ENCODE measurements around the gene PEX5L. TPM values are rescaled to one million over a fixed set of nuclear protein-coding genes. Genes with fewer than 3 reads are reported as not detected.

PEX5L gene
- polyA plus RNA-seq, 1 of the 3 experiments (the other 2 are of a cell fraction) = not detected

- DNase-seq = no peak
- no peaks in the 10 kb centered on the region for H3F3A ChIP-seq (replicated peaks; ENCODE audit: insufficient read depth)
- no peaks in the 10 kb centered on the region for H3K36me3 ChIP-seq (replicated peaks in 1 of 2; ENCODE audit: control insufficient read depth in 1 of 2, insufficient read depth in 2 of 2, low read length in 1 of 2)
Observed at GRCh38 chr3:180004542-180004941, 32.2 kb downstream of the PEX5L start.

More at GRCh38 chr3:180004542-180004941, 32.2 kb downstream of the PEX5L start:
- Histone ChIP-seq H3K9me2 (no peaks in the 10 kb centered on the region), H2AFZ (ENCODE audit: low read depth) (no peak overlapping the region), H3K27ac (ENCODE audit: low read depth in 2 of 2, low read length in 1 of 2) (no peak overlapping the region), H3K4me2 (no peak overlapping the region), H3K27me3 (ENCODE audit: insufficient read depth) (no peaks in the 10 kb centered on the region), H3K4me1 (ENCODE audit: control insufficient read depth in 1 of 2, insufficient read depth in 2 of 2, low read depth in 1 of 2, low read length in 1 of 2) (no peaks in the 10 kb centered on the region; a peak in 1 of 4 replicates), H3K4me3 (ENCODE audit: low read depth in 2 of 2, low read length in 1 of 2) (no peak overlapping the region), H3K9ac (no peak overlapping the region), H3K79me2 (ENCODE audit: insufficient read depth) (no peaks in the 10 kb centered on the region), H3K9me3 (no peaks in the 10 kb centered on the region), H4K20me1 (ENCODE audit: insufficient read depth) (no peaks in the 10 kb centered on the region)
- WGBS (ENCODE audit: low lambda C conversion rate) = 27% methylated on average over 2 of the region's 2 CpGs
- ChIA-PET POLR2A (no interaction called here), CTCF (interaction anchor here (1.2 to 1.3 kb wide), 2 partner anchors 9 to 20 kb away, joined by 3 read pairs; no protein-coding TSS in a partner anchor)
- TF ChIP-seq MXI1 (IDR thresholded peaks at IDR 0.05; ENCODE audit: low read depth, low read length) (no peak), CTCF (IDR thresholded peaks at IDR 0.05) (no peak), EZH2phosphoT487 (IDR thresholded peaks at IDR 0.05; ENCODE audit: borderline replicate concordance, low read depth) (no peak), MEF2A (IDR thresholded peaks at IDR 0.05; ENCODE audit: borderline replicate concordance, low read depth) (no peak), USF2 (IDR thresholded peaks at IDR 0.05; ENCODE audit: borderline replicate concordance, low read depth, low read length) (no peak), RXRA (IDR thresholded peaks at IDR 0.05; ENCODE audit: borderline replicate concordance, low read depth) (no peak), FOXM1 (IDR thresholded peaks at IDR 0.05; ENCODE audit: low read depth) (no peak), YY1 (IDR thresholded peaks at IDR 0.05; ENCODE audit: low read depth) (no peak), EP300 (IDR thresholded peaks at IDR 0.05; ENCODE audit: borderline replicate concordance in 1 of 2, low read depth in 1 of 2, low read length in 1 of 2) (no peak), NRF1 (IDR thresholded peaks at IDR 0.05; ENCODE audit: low read depth, low read length) (no peak), NFIC (IDR thresholded peaks at IDR 0.05; ENCODE audit: borderline replicate concordance) (no peak), USF1 (IDR thresholded peaks at IDR 0.05; ENCODE audit: borderline replicate concordance, low read depth) (no peak), SMC3 (IDR thresholded peaks at IDR 0.05; ENCODE audit: low read depth, low read length) (no peak), JUND (IDR thresholded peaks at IDR 0.05) (no peak), TEAD4 (IDR thresholded peaks at IDR 0.05; ENCODE audit: borderline replicate concordance, insufficient read depth) (no peak), ELF1 (IDR thresholded peaks at IDR 0.05) (no peak), GABPA (IDR thresholded peaks at IDR 0.05; ENCODE audit: low read depth) (no peak)

Data from SK-N-SH (cell line).